Gastroesophageal sphincter (tissue), 3 donors: ENCODE measurements around the gene MAP7.

Experiments used
- CTCF ChIP-seq, 4 experiments: fragments of 200-600 bp in 2 of 4; fragments of 450-650 bp in 2 of 4; sonication (generic) in 1 of 4; IDR thresholded peaks; one replicate each; pipeline ENCODE4 v1.5.1; 2017 to 2019; ENCODE audit warnings: antibody characterized with exemption in 4 of 4, mild to moderate bottlenecking in 2 of 4, moderate library complexity in 2 of 4
- EP300 ChIP-seq: sonication (generic); formaldehyde crosslinking; IDR thresholded peaks from one replicate; pipeline ENCODE4 v1.6.1; 2017; ENCODE audit warnings: antibody characterized with exemption, mild to moderate bottlenecking

- TF ChIP-seq CTCF (IDR thresholded peaks at IDR 0.05) (no peak), EP300 (no peak)
These were observed 5.9 kb downstream of the MAP7 start for GRCh38 chr6:136544326-136544725.
